Measurements from ENCODE around the gene JAKMIP1.

DNA sequence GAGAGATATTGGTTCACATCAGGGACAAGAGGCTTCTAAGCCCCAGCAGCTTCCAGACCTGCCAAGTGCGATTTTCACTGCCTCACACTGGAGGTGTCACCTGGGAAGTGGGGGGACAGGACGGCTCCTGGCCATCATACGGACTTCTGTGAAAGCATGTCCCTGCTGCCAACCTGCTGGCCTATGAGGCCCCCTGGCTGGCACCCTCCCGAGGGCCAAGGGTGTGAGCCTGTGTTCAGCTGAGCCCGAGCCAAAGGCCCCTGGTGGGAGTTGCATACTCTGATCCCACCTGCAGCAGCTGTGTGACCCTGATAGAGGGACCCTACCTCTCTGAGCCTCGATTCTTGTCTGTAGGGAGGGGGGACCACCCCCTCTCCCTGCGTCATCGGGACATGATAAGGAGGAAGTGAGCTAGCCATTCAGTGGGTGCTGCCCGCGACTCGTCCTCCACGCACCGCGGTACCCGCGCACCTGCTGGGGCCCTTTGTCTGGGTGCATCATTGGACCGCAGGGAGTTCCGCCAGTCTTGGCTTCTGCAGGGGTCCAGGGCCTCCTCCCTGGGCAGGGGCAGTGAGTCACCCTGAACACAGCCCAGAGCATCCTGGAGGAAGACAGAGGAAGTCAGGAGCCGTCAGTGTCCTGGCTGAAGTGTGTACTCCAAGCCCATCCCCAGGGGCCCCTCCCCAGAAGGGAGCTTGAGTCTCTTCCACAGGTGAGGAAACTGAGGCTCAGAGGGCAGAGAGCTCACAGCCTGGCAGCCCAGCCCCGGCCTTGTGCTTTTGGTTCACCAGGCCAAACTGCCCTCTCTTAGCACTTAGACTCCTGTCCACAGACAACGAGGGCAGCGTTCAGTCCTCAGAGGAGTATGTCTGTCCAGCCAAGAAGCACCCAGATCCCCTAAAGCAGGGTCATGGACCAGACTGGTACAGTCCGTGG is 206.2 kb downstream of the JAKMIP1 start:
- TF ChIP-seq MED1 (CRISPR knock-in tag; IDR thresholded peaks at IDR 0.05) (no peak), EZH2 (conservative IDR thresholded peaks at IDR 0.05; ENCODE audit: low read depth, low read length) (no peak), ZNF879 (CRISPR knock-in tag; IDR thresholded peaks at IDR 0.05) (no peak), ZKSCAN8 (CRISPR knock-in tag; IDR thresholded peaks at IDR 0.05; ENCODE audit: borderline replicate concordance) (no peak), ETV6 (CRISPR knock-in tag; conservative IDR thresholded peaks at IDR 0.05) (no peak), CCAR2 (optimal IDR thresholded peaks at IDR 0.05; ENCODE audit: low read depth, low read length) (no peak), CHD4 (IDR thresholded peaks at IDR 0.05; ENCODE audit: borderline replicate concordance, low read length) (no peak), ESRRA (CRISPR knock-in tag; IDR thresholded peaks at IDR 0.05; ENCODE audit: low read depth) (no peak), ZNF263 (CRISPR knock-in tag; IDR thresholded peaks at IDR 0.05) (no peak), ZNF10 (CRISPR knock-in tag; IDR thresholded peaks at IDR 0.05; ENCODE audit: borderline replicate concordance, low read depth) (no peak)
- TF ChIP-seq, protein P1, sequence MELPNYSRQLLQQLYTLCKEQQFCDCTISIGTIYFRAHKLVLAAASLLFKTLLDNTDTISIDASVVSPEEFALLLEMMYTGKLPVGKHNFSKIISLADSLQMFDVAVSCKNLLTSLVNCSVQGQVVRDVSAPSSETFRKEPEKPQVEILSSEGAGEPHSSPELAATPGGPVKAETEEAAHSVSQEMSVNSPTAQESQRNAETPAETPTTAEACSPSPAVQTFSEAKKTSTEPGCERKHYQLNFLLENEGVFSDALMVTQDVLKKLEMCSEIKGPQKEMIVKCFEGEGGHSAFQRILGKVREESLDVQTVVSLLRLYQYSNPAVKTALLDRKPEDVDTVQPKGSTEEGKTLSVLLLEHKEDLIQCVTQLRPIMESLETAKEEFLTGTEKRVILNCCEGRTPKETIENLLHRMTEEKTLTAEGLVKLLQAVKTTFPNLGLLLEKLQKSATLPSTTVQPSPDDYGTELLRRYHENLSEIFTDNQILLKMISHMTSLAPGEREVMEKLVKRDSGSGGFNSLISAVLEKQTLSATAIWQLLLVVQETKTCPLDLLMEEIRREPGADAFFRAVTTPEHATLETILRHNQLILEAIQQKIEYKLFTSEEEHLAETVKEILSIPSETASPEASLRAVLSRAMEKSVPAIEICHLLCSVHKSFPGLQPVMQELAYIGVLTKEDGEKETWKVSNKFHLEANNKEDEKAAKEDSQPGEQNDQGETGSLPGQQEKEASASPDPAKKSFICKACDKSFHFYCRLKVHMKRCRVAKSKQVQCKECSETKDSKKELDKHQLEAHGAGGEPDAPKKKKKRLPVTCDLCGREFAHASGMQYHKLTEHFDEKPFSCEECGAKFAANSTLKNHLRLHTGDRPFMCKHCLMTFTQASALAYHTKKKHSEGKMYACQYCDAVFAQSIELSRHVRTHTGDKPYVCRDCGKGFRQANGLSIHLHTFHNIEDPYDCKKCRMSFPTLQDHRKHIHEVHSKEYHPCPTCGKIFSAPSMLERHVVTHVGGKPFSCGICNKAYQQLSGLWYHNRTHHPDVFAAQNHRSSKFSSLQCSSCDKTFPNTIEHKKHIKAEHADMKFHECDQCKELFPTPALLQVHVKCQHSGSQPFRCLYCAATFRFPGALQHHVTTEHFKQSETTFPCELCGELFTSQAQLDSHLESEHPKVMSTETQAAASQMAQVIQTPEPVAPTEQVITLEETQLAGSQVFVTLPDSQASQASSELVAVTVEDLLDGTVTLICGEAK (IDR thresholded peaks at IDR 0.05) = no peak
- TF ChIP-seq, protein P1 (CRISPR knock-in tag; IDR thresholded peaks at IDR 0.05) = no peak
- TF ChIP-seq, protein P2, sequence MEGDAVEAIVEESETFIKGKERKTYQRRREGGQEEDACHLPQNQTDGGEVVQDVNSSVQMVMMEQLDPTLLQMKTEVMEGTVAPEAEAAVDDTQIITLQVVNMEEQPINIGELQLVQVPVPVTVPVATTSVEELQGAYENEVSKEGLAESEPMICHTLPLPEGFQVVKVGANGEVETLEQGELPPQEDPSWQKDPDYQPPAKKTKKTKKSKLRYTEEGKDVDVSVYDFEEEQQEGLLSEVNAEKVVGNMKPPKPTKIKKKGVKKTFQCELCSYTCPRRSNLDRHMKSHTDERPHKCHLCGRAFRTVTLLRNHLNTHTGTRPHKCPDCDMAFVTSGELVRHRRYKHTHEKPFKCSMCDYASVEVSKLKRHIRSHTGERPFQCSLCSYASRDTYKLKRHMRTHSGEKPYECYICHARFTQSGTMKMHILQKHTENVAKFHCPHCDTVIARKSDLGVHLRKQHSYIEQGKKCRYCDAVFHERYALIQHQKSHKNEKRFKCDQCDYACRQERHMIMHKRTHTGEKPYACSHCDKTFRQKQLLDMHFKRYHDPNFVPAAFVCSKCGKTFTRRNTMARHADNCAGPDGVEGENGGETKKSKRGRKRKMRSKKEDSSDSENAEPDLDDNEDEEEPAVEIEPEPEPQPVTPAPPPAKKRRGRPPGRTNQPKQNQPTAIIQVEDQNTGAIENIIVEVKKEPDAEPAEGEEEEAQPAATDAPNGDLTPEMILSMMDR (CRISPR knock-in tag; IDR thresholded peaks at IDR 0.05) = no peak
- TF ChIP-seq, protein P3, sequence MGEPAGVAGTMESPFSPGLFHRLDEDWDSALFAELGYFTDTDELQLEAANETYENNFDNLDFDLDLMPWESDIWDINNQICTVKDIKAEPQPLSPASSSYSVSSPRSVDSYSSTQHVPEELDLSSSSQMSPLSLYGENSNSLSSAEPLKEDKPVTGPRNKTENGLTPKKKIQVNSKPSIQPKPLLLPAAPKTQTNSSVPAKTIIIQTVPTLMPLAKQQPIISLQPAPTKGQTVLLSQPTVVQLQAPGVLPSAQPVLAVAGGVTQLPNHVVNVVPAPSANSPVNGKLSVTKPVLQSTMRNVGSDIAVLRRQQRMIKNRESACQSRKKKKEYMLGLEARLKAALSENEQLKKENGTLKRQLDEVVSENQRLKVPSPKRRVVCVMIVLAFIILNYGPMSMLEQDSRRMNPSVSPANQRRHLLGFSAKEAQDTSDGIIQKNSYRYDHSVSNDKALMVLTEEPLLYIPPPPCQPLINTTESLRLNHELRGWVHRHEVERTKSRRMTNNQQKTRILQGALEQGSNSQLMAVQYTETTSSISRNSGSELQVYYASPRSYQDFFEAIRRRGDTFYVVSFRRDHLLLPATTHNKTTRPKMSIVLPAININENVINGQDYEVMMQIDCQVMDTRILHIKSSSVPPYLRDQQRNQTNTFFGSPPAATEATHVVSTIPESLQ (CRISPR knock-in tag; conservative IDR thresholded peaks at IDR 0.05) = no peak
